ENCODE measurements around the gene SLC25A34.
"Not testable (repeated sequence)": the region's sequence is repeated elsewhere in the genome, so short reads cannot be mapped to it uniquely, and the experiment has no call there.

The SLC25A34 gene

GRCh38 chr1:15736038-15736891 lies at the start of gene SLC25A34:
Gene SLC25A34, plus strand, starts transcription at chr1:15736258. Its CDS starts 228 bp downstream, at chr1:15736486.
- DNase-seq, result no peak

- DNase-seq, result no peak
Measured at GRCh38 chr1:15687446-15687845, 48.6 kb upstream of the SLC25A34 start.

DNA sequence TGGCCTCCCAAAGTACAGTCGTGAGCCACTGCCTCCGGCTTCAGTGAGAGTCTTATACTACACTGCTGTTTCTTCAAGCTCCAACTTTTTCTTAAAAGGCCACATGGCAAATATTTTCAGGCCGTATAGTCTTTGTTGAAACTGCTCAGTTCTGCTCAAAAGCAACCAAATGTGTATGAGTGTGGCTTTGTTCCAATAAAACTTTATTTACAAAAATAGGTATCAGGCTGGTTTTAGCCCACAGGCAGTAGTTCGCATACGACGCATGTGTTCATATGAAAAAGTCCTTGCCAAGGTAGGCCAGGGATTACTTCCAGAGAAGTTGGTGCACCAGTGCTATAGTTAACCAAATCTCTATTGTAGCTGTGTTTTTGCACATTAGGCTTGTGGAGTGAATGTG lies 45.7 kb upstream of the SLC25A34 start:
- no peak for DNase-seq

GRCh38 chr1:15691434-15692032 lies 44.5 kb upstream of the SLC25A34 start:
- DNase-seq, result no peak

GRCh38 chr1:15692121-15692682 lies 43.9 kb upstream of the SLC25A34 start:
- no peak for DNase-seq

- no peak for DNase-seq
Measured at GRCh38 chr1:15693371-15693770, 42.7 kb upstream of the SLC25A34 start.

- DNase-seq, result peak; percentile 26
Measured at GRCh38 chr1:15696956-15697521, 39.0 kb upstream of the SLC25A34 start.

DNA sequence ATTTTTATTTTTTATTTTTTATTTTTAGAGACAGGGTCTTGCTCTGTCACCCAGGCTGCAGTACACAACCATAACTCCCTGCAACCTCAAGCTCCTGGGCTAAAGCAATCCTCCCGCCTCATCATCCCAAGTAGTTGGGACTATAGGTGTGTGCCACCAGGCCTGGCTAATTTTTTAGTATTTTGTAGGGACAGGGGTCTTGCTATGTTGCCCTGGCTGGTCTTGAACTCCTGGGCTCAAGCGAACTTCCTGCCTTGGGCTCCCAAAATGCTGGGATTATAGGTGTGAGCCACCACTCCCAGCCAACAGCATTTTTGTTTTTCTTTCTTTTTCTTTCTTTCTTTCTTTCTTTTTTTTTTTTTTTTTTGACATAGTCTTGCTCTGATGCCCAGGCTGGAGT lies 37.9 kb upstream of the SLC25A34 start:
- no peak for DNase-seq

GRCh38 chr1:15699321-15699720 lies 36.7 kb upstream of the SLC25A34 start:
- not testable (repeated sequence) for DNase-seq

DNA sequence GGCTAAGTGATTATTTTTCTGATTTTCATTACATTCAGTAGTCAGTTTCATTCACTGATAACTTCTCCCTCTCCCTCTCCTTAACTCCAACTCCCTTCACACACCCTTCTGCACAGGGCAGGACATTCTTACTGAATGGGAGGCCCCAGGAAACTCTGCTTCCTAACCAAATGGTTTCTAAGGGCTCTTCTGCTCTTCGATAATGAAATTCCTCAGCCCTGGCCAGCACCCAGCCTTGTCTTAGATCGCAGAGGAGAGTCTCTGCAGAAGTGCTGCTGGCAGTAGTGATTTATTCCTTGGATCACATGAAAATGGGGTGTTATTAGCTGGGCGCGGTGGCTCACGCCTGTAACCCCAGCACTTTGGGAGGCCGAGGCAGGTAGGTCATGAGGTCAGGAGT lies 35.5 kb upstream of the SLC25A34 start:
- no peak for DNase-seq

DNA sequence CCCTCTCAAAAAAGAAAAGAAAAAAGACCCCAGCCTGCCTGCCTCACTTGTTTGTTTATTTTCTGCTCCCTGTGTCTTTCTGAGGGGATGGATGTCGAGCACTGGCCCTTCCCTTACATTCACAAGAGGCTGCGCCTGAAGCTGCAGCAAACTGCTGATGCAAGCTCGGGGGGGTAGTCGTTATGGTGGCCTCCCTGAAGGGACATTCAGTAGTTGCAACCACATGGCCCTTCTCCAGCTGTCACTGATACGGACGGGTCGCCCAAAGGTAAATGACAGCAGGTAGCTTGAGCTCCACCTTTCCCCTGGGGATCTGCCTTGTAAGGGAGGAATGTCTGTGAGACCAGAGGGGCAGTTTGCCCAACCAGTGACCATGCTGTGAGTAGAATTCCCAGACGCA lies 34.3 kb upstream of the SLC25A34 start:
- DNase-seq, result no peak

- DNase-seq, result no peak
Measured at GRCh38 chr1:15702722-15703550, 33.1 kb upstream of the SLC25A34 start.

DNA sequence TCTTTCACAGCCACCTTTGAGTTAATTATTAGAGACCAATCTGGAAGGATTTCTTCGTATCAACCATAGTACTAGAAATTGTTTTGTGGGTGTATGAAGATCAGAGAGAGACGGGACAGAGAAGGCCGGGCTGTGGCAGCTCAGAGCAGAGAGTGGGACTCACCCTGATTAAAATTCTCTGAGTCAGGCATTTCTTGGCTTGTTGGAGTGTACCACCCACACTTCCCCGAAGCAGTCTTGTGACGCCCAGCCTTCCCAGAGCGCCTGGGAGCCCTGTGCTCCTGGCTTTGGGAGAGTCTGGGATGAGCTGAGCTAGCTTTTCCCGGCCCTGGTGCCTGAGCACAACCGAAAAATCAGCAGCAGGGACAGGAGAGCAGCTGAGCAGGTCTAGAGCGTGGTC lies 32.5 kb upstream of the SLC25A34 start:
- DNase-seq, result no peak

DNA sequence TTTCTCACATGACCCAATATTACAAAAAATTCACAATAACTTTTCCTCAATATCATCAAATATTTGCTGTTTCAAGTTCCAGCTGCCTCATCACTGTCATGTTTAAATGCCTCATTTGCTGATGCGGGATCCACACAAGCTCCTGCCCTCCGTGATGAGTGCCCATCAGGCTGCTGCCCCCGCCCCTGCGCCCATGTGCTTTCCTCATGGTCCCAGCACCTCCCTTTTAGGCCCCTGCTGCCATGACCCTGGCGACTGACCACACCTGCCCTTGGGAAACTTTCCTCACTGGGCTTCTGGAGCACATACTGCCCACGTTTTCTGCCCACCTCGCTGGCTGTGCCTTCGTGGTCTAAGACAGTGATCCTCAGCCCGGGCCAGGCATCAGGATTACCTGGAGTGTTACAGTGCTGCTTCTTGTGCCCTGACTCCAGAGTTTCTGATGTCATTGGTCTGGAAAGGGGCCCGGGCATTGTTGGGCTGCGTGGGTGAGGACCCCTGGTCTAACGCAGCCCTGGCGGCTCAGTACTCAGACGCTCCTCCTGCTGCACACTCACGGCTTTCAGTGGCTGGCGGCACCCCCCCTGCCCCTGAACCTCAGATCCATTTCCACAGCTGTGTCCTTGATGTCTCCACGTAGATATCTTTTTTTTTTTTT lies 31.4 kb upstream of the SLC25A34 start:
- no peak for DNase-seq

- no peak for DNase-seq
Measured at GRCh38 chr1:15705184-15705566, 30.9 kb upstream of the SLC25A34 start.

DNA sequence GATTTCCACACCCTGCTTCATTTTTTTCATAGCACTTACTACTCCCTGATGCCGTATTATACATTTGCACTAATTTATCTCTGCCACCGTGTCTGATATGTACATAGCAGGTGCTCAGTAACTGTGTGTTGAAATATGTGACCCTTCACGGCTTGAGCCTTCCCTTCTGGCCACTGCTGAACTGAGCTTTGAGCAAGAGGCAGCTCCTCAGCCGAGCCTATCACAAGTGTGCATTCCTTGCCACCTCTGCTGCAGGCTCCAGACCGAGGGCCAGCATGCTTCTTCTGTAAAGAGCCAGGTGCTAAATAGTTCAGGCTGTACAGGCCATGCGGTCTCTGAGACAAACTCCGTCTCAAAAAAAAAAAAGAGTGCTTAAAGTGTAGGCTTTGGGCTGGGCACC lies 29.3 kb upstream of the SLC25A34 start:
- DNase-seq, result no peak

DNA sequence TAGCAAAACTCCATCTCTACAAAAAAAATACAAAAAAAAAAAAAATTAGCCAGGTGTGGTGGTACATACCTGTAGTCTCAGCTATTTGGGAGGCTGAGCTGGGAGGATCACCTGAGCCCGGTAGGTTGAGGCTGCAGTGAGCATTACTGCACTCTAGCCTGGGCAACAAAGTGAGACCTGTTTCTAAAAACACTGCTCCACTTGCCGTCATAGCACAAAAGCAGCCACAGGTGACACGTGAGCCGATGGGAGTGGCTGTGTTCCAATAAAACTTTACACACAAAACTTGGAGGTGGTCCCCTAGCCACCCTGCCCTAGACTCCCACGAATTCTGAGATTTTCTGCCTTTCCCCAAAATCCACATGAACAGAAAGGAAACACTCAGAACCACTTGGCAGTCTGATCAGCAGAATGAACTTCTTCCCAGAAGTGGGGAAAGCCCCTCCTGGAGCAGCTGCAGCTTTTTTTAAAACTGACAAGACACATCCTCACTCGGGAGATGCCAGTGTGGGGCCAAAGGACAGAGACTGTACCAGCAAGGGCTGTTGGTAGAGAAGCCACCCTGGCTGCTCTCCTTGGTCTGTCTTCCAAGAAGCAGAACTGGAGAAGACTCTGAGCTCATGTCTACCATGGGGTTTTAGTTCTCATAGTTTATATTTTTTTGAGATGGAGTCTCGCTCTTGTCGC lies 28.7 kb upstream of the SLC25A34 start:
- no peak for DNase-seq

DNA sequence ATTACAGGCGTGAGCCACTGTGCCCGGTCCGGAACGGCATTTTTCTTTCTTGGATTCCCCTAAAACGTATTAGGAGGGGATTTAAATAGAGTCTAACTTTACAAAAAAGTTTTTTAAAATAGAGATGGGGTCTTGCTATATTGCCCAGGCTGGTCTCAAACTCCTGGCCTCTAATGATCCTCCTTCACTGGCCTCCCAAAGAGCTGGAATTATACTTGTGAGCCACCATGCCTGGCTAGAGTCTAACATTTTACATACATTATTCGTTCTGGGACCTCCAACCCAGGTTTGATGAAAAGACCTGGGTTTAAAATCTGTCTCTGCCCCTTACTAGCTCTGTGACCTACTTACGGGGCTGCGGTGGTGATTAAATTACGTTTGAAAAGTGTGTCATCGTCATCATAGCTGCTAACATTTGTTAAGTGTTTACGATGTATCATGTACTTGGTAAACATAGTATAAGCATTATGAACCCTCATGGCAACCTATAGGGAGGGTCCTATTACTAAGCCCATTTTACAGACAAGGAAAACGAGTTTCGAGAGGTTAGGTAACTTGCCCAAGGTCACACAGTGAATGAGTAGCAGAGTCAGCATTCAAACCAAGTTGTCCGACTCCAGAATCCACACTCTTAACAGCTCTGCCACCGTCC lies 27.4 kb upstream of the SLC25A34 start:
- no peak for DNase-seq

- no peak for DNase-seq
Measured at GRCh38 chr1:15709226-15709625, 26.8 kb upstream of the SLC25A34 start.

DNA sequence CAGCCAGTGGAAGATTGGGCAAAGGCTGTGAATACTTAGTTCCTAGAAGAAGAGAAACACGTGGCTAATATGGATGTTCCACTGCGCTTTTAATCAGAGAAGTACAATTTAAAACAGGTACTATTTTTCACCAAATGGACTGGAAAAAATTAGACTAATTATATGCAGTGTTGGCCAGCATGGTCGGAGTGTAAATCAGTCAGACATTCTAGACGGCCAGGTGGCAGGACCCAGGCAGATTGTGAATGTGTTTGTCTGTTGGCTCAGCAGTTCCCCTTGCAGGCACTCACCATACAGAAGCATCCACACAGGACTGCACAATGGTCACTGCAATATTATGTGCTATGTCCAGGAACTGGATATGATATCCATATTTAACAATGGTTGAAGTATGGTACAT lies 23.9 kb upstream of the SLC25A34 start:
- DNase-seq, result no peak

All from stimulated activated CD4-positive, alpha-beta T cell treated with anti-CD3 and anti-CD28 coated beads, Interleukin-4, amount 100 ng/mL, for 24 hours (primary cell).